SU-DHL-6 (cell line): ENCODE data around the gene CTF1.

Experiments
- H2AFZ ChIP-seq: fragments of 200-600 bp; sonication (generic); 2 replicates; pipeline ENCODE4 v1.6.1; 2014; ENCODE audit warnings: low read depth, mild to moderate bottlenecking, moderate library complexity, mixed read lengths, antibody characterized with exemption, low read length; ENCODE audit not compliant: severe bottlenecking
- H3F3A ChIP-seq: fragments of 200-600 bp; shearing (Covaris generic); 2 replicates; pipeline ENCODE4 v1.6.0; 2016; ENCODE audit warnings: antibody characterized with exemption, mild to moderate bottlenecking; ENCODE audit not compliant: insufficient read depth
- H3K27ac ChIP-seq: fragments of 200-600 bp; sonication (generic); 2 replicates; pipeline ENCODE4 v1.5.1; 2016; ENCODE audit warnings: low read depth, mild to moderate bottlenecking, low read length, moderate library complexity, mixed read lengths
- H3K27me3 ChIP-seq: fragments of 200-600 bp; sonication (generic), shearing (Covaris generic); 2 replicates; pipeline ENCODE4 v1.6.0; 2014; ENCODE audit warnings: mild to moderate bottlenecking, low read length
- H3K36me3 ChIP-seq: fragments of 200-600 bp; sonication (generic); 2 replicates; pipeline ENCODE4 v1.6.1; 2014; ENCODE audit warnings: mild to moderate bottlenecking, low read length, mixed read lengths
- H3K4me2 ChIP-seq: fragments of 300-600, 200-600 bp; shearing (Covaris generic), sonication (generic); 2 replicates; pipeline ENCODE4 v1.6.0; 2014; ENCODE audit warnings: low read length, low read depth, mild to moderate bottlenecking; ENCODE audit not compliant: poor library complexity, severe bottlenecking
- H3K4me3 ChIP-seq: fragments of 200-600 bp; sonication (generic); 2 replicates; pipeline ENCODE4 v1.5.1; 2014; ENCODE audit warnings: antibody characterized with exemption, low read length, mild to moderate bottlenecking, mixed read lengths; ENCODE audit not compliant: insufficient read depth, poor library complexity, severe bottlenecking
- H3K79me2 ChIP-seq: fragments of 200-600 bp; sonication (generic); 2 replicates; pipeline ENCODE4 v1.6.1; 2014; ENCODE audit warnings: mild to moderate bottlenecking, low read length, moderate library complexity; ENCODE audit not compliant: insufficient read depth
- H3K9ac ChIP-seq: fragments of 200-600 bp; sonication (generic); 2 replicates; pipeline ENCODE4 v1.7.0; 2014; ENCODE audit warnings: mild to moderate bottlenecking, low read length
- H3K9me2 ChIP-seq: fragments of 200-600 bp; sonication (generic); replicated peaks from 2 replicates; pipeline ENCODE4 v1.6.1; 2014; ENCODE audit warnings: low read length; ENCODE audit not compliant: insufficient read depth
- H3K9me3 ChIP-seq: fragments of 200-600 bp; sonication (generic); 2 replicates; pipeline ENCODE4 v1.6.1; 2014; ENCODE audit warnings: low read length, mixed read lengths; ENCODE audit not compliant: insufficient read depth
- H4K20me1 ChIP-seq: fragments of 200-600 bp; sonication (generic); 2 replicates; pipeline ENCODE4 v1.6.1; 2014; ENCODE audit warnings: low read depth, mild to moderate bottlenecking, antibody characterized with exemption, low read length, moderate library complexity, mixed read lengths
- CTCF ChIP-seq: fragments of 200-600 bp; sonication (generic); IDR thresholded peaks from one replicate; pipeline ENCODE4 v1.5.1; 2017; ENCODE audit warnings: antibody characterized with exemption, mild to moderate bottlenecking, low read length, moderate library complexity; ENCODE audit not compliant: insufficient read depth, poor library complexity, severe bottlenecking
- EZH2phosphoT487 ChIP-seq: fragments of 200-600 bp; sonication (generic), shearing (Covaris generic); conservative IDR thresholded peaks from 2 replicates; pipeline ENCODE4 v1.6.1; 2018; ENCODE audit warnings: mild to moderate bottlenecking, antibody characterized with exemption, low read length, moderate library complexity, mixed read lengths

CTF1 gene

GRCh38 chr16:30892670-30893416 is 3.6 kb upstream of the CTF1 start:
- Histone ChIP-seq H3K27me3 (no peaks in the 10 kb centered on the region), H3K9me3 (no peaks in the 10 kb centered on the region), H3K4me2 (peak overlapping the region; percentile 79), H3K36me3 (no peaks in the 10 kb centered on the region), H4K20me1 (no peaks in the 10 kb centered on the region), H3K79me2 (no peaks in the 10 kb centered on the region), H3K4me3 (peak overlapping the region; percentile 66), H3K9ac (peak overlapping the region; percentile 72), H2AFZ (peak overlapping the region; percentile 83), H3K9me2 (no peaks in the 10 kb centered on the region), H3K27ac (0 out of 2 replicates have a peak overlapping the region, but pooled peaks have one; percentile 13), H3F3A (peaks cover 21% of the 10 kb centered on the region)
- no peak for TF ChIP-seq CTCF
- no peak for TF ChIP-seq EZH2phosphoT487

- Histone ChIP-seq H3K9me2 (no peaks in the 10 kb centered on the region), H3K79me2 (no peaks in the 10 kb centered on the region), H2AFZ (peak overlapping the region; percentile 83), H3K27ac (0 out of 2 replicates have a peak overlapping the region, but pooled peaks have one; percentile 13), H4K20me1 (no peaks in the 10 kb centered on the region), H3K4me3 (peak overlapping the region; percentile 66), H3K9ac (peak overlapping the region; percentile 72), H3K36me3 (no peaks in the 10 kb centered on the region), H3F3A (peaks cover 21% of the 10 kb centered on the region), H3K27me3 (no peaks in the 10 kb centered on the region), H3K4me2 (peak overlapping the region; percentile 79), H3K9me3 (no peaks in the 10 kb centered on the region)
- TF ChIP-seq CTCF (no peak), EZH2phosphoT487 (no peak)
These were observed 3.0 kb upstream of the CTF1 start for GRCh38 chr16:30893417-30893743.

GRCh38 chr16:30893744-30894539 is 2.5 kb upstream of the CTF1 start, which contains the start of gene BCL7C:
Gene BCL7C, minus strand, starts transcription at chr16:30894077. Its CDS starts 133 bp downstream, at chr16:30893944.
- Histone ChIP-seq H4K20me1 (no peaks in the 10 kb centered on the region), H3K36me3 (no peaks in the 10 kb centered on the region), H3K9me3 (no peaks in the 10 kb centered on the region), H2AFZ (peak within 1 kb of the TSS; percentile 85), H3K4me2 (peak within 1 kb of the TSS; percentile 79), H3K79me2 (no peaks in the 10 kb centered on the region), H3K4me3 (peak within 1 kb of the TSS; percentile 66), H3K9ac (peak within 1 kb of the TSS; percentile 72), H3K27me3 (no peaks in the 10 kb centered on the region), H3K27ac (peak within 1 kb of the TSS; percentile 28), H3K9me2 (no peaks in the 10 kb centered on the region), H3F3A (peaks cover 21% of the 10 kb centered on the region)
- no peak for TF ChIP-seq EZH2phosphoT487
- TF ChIP-seq CTCF = peak; percentile 12
